ENCODE results near the gene UHMK1.
"Not testable (repeated sequence)": the region's sequence is repeated elsewhere in the genome, so short reads cannot be mapped to it uniquely, and the experiment has no call there.

DNA sequence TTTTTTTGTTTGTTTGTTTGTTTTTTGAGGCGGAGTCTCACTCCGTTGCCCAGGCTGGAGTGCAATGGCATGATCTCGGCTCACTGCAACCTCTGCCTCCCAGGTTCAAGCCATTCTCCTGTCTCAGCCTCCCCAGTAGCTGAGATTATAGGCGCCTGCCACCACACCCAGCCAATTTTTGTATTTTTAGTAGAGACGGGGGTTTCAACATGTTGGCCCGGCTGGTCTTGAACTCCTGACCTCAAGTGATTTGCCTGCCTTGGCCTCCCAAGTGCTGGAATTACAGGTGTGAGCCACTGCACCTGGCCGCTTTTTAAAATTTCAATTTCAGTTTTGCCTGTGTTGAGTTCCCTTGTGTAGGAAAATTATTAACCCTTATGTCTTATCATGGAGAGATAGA is 73.5 kb downstream of the UHMK1 start:
- TF ChIP-seq CTCF, POLR2A (IDR thresholded peaks at IDR 0.05): not testable (repeated sequence)
